A549 treated with CpdA at 1 μM for 4 hours (cell line): ENCODE measurements around the gene ZDHHC19. TPM values are rescaled to one million over a fixed set of nuclear protein-coding genes. Genes with fewer than 3 reads are reported as not detected.

Experiments used
- total RNA-seq: library from RNA; stranded (reverse); fragments of 200-300 nt; extraction: Qiagen RNA extraction; gene quantifications from 5 replicates; pipeline ENCODE4 v1.2.3, GENCODE V29; 2022; ENCODE audit warnings: low read depth

The ZDHHC19 gene
- total RNA-seq = 0.14 to 0.60 TPM in 2 of 5 replicates, not detected in the others

DNA sequence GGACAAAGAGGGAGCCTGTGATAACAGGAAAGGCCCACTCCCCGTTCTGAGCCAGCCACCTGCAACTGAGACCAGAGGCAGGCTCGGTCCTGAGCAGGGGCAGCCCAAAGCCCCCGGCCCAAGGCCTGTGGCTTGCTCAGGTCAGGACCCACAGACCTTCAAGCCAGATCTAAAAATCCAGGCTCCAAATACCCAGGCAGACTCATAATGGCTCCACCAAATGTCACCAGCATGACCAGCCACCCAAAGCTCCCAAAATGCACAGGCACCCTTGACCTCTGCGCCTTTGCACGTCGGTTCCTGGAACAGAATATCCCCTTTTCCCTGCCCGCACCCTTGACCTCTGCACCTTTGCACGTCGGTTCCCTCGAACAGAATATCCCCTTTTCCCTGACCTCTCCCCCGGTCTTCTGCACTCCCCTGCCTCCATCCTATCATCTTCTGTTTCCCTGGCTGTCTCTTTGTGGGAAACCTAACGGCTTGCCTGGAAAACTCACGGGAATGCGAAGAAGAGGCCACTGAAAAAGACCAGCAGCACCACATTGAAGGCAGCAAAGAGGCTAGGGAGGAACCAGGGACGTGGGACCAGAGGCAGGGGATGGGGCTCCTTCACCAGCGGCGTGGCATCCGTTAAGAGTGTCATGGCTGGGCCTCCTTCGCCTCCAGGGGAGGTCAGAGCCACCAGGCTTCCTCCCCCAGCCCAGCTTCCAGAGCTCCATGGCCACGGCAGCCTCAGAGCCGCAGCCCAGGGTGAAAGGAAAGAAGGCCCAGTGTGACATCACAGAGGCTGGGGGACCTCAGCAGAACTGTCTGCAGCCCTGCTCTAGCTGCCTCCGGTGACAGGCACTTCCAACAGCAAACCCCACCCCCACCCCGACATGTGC lies at the start of gene ZDHHC19:
ZDHHC19 (minus strand) TSS at position 728 of the 884 bp plus-strand sequence; CDS start at position 643, 85 bp downstream.

GRCh38 chr3:196216089-196216564 lies 4.9 kb upstream of the ZDHHC19 start, which contains the start of gene SLC51A:
TSS of gene SLC51A (plus strand) at chr3:196216534. CDS start at chr3:196216713, 179 bp downstream.

Other genes starting within 250 kb of the ZDHHC19 start
- gene TFRC, start 129.3 kb downstream of the ZDHHC19 start, total RNA-seq = 89.2 to 116 TPM (median 101 TPM) in 5 replicates
- not detected in 5 replicates for gene SLC51A, start 5.1 kb upstream of the ZDHHC19 start, total RNA-seq
- 29.9 to 41.7 TPM (median 34.6 TPM) in 5 replicates for gene PCYT1A, start 76.3 kb upstream of the ZDHHC19 start, total RNA-seq
- gene DYNLT2B, start 106.8 kb upstream of the ZDHHC19 start, total RNA-seq = 23.0 to 26.1 TPM (median 23.6 TPM) in 5 replicates
- 8.5 to 12.0 TPM (median 10.8 TPM) in 5 replicates for gene TM4SF19, start 127.0 kb upstream of the ZDHHC19 start, total RNA-seq
- 5.7 to 10.1 TPM (median 9.1 TPM) in 5 replicates for gene UBXN7, start 221.0 kb upstream of the ZDHHC19 start, total RNA-seq